ENCODE data around the gene CNKSR3. TPM values are rescaled to one million over a fixed set of nuclear protein-coding genes. Genes with fewer than 3 reads are reported as not detected.

Gene CNKSR3
- total and polyA plus RNA-seq, 2 donors from 2014 or later, result 13.8 to 63.1 TPM

DNA sequence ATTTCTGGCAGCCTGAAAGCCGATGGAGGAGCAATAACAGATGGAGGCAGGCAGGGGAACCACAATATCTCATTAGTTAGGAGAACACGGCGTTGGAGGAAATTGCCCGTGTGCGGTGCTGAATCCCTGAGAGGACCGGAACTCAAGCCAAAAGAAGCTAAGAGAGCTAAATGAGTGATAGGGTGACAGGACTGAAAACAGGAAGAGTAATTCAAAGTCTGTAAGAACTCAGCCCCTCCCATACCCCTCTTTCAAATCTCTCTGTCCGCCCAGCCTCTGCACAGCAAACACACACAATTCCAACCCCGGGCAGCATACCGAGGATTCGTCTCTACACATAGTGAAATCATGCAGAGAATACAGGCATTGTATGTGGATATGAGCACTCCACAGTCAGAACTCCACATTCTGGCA is 151.3 kb downstream of the CNKSR3 start:
- no peaks in the 10 kb centered on the region for H3K27me3 ChIP-seq (ENCODE audit: control insufficient read depth, insufficient read depth, low read length)
- no peak overlapping the region for H3K27ac ChIP-seq (ENCODE audit: low read depth in 2 of 2, low read length in 2 of 2)
- no peaks in the 10 kb centered on the region for H3K9me3 ChIP-seq (ENCODE audit: control insufficient read depth in 2 of 3, insufficient read depth in 1 of 3, low read length in 3 of 3)
- FAIRE-seq (no peak), DNase-seq (peak in 1 of 5 donors; percentile 24)
- intact Hi-C loops (cut with DNase I), result no loop called here
- no peak overlapping the region for H3K4me3 ChIP-seq (ENCODE audit: low read length in 3 of 3)
- TF ChIP-seq, protein P1, sequence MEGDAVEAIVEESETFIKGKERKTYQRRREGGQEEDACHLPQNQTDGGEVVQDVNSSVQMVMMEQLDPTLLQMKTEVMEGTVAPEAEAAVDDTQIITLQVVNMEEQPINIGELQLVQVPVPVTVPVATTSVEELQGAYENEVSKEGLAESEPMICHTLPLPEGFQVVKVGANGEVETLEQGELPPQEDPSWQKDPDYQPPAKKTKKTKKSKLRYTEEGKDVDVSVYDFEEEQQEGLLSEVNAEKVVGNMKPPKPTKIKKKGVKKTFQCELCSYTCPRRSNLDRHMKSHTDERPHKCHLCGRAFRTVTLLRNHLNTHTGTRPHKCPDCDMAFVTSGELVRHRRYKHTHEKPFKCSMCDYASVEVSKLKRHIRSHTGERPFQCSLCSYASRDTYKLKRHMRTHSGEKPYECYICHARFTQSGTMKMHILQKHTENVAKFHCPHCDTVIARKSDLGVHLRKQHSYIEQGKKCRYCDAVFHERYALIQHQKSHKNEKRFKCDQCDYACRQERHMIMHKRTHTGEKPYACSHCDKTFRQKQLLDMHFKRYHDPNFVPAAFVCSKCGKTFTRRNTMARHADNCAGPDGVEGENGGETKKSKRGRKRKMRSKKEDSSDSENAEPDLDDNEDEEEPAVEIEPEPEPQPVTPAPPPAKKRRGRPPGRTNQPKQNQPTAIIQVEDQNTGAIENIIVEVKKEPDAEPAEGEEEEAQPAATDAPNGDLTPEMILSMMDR (IDR thresholded peaks at IDR 0.05; ENCODE audit: borderline replicate concordance, extremely low read depth, insufficient read depth), result no peak
- no peaks in the 10 kb centered on the region for H3K4me1 ChIP-seq (ENCODE audit: control insufficient read depth in 2 of 3, insufficient read depth in 2 of 3, low read depth in 1 of 3, low read length in 3 of 3)
- H3K9ac ChIP-seq (ENCODE audit: low read length in 3 of 3), result no peak overlapping the region
- no peaks in the 10 kb centered on the region for H3K36me3 ChIP-seq (ENCODE audit: control insufficient read depth in 2 of 3, insufficient read depth in 3 of 3, low read length in 3 of 3)

DNA sequence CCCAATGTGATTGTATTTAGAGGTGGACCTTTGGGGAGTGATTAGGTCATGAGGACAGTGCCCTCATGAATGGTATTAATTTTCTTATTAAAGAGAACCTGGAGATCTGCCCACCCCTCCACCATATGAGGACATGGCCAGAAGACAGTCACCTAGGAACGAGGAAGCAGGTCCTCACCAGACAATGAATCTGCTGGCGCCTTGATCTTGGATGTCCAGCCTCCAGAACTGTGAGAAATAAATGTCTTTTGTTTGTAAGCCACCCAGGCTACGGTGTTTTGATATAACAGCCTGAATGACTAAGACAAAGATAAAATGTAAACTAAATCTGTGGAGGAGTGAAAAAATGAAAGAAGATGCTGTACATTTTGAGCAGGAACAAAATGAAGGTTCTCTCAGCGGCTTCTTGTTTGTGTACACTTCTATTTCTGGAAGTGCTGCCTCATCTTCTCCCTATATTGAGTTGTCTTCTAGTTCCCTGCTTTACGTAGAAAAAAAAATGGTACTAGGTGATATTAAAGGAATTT is 152.4 kb downstream of the CNKSR3 start:
- intact Hi-C loops (cut with DNase I), result no loop called here
- TF ChIP-seq, protein P1 (IDR thresholded peaks at IDR 0.05; ENCODE audit: borderline replicate concordance, extremely low read depth, insufficient read depth), result no peak
- H3K9me3 ChIP-seq (ENCODE audit: control insufficient read depth in 2 of 3, insufficient read depth in 1 of 3, low read length in 3 of 3), result no peaks in the 10 kb centered on the region
- H3K36me3 ChIP-seq (ENCODE audit: control insufficient read depth in 2 of 3, insufficient read depth in 3 of 3, low read length in 3 of 3), result no peaks in the 10 kb centered on the region
- H3K4me1 ChIP-seq (ENCODE audit: control insufficient read depth in 2 of 3, insufficient read depth in 2 of 3, low read depth in 1 of 3, low read length in 3 of 3), result no peaks in the 10 kb centered on the region
- DNase-seq (no peak), FAIRE-seq (no peak)
- no peak overlapping the region for H3K4me3 ChIP-seq (ENCODE audit: low read length in 3 of 3)
- H3K27ac ChIP-seq (ENCODE audit: low read depth in 2 of 2, low read length in 2 of 2), result no peak overlapping the region
- H3K27me3 ChIP-seq (ENCODE audit: control insufficient read depth, insufficient read depth, low read length), result no peaks in the 10 kb centered on the region
- no peak overlapping the region for H3K9ac ChIP-seq (ENCODE audit: low read length in 3 of 3)

DNA sequence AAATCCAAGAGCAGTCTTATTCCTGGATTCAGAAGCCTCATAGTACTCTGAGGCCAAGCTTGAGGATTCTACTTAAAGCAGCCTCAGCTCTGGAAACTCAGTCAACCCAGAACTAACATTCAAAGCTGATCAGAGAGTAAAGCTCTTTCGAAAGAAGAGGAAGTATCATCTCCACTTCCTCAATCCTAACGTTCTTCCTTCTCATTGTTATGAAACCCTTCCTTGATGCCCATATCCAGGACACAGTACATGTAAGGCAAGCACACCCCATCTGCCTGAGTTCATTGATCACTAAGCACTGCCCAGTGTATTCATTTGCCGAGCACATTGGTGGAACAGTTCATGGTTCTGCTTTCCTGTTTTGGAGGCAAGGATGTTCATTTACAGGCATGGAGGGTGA is 153.8 kb downstream of the CNKSR3 start, which contains the start of gene IPCEF1:
Gene IPCEF1, minus strand, starts transcription at position 114 of the 400 bp plus-strand sequence. CDS start 90,856 bp downstream, outside the sequence.
- no peaks in the 10 kb centered on the region for H3K9me3 ChIP-seq (ENCODE audit: control insufficient read depth in 2 of 3, insufficient read depth in 1 of 3, low read length in 3 of 3)
- no peak for FAIRE-seq
- H3K27ac ChIP-seq (ENCODE audit: low read depth in 2 of 2, low read length in 2 of 2), result no peak within 1 kb of the TSS

More for the DNA sequence above, 153.8 kb downstream of the CNKSR3 start, which contains the start of gene IPCEF1:
- no peaks in the 10 kb centered on the region for H3K36me3 ChIP-seq (ENCODE audit: control insufficient read depth in 2 of 3, insufficient read depth in 3 of 3, low read length in 3 of 3)
- intact Hi-C loops (cut with DNase I), result no loop called here
- no peaks in the 10 kb centered on the region for H3K27me3 ChIP-seq (ENCODE audit: control insufficient read depth, insufficient read depth, low read length)
- no peak within 1 kb of the TSS for H3K4me3 ChIP-seq (ENCODE audit: low read length in 3 of 3)
- TF ChIP-seq, protein P1 (IDR thresholded peaks at IDR 0.05; ENCODE audit: borderline replicate concordance, extremely low read depth, insufficient read depth), result no peak
- no peaks in the 10 kb centered on the region for H3K4me1 ChIP-seq (ENCODE audit: control insufficient read depth in 2 of 3, insufficient read depth in 2 of 3, low read depth in 1 of 3, low read length in 3 of 3)
- H3K9ac ChIP-seq (ENCODE audit: low read length in 3 of 3), result no peak within 1 kb of the TSS
- no peak for DNase-seq

All from kidney (tissue), 14 donors.